ENCODE measurements around the gene HMGXB4. TPM values are rescaled to one million over a fixed set of nuclear protein-coding genes. Genes with fewer than 3 reads are reported as not detected.

The HMGXB4 gene
- total and polyA plus RNA-seq, 2 of the 8 experiments (the other 6 are each of a cell fraction or from before 2014, with no cell fraction given) = 20.9 to 41.3 TPM

DNA sequence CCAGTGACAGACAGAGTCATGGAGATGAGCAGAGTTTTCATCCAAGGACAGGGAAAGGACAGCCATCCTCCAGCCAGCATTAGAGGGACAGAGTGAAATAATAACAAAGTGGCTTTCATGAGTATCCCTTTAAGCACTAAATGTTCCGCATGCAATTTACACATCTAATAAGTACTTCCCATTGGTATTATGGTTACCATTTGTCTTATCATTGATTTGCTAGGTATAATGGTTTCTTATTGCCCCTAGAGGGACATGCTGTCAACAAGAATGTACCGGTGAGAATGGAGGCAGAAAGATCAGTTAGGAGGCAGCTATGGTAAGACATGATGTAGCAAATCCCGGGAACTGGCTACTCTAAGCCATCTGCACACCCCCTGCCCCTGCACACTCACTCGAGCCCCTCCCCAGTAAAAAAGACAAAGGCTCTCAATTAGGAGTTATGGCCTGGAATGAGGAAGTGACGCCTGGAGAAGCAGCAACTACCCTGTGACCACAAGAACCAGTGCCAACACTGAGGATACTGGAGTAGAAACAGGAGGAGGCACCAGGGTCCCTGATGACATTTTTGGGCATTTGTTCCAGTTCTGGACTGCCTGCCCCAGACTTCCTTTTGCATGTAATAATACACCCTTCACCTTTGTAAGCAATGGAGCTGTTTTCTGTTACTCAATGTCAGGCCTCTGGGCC, 30.2 kb upstream of the HMGXB4 start (continued):
- TF ChIP-seq HDAC6 (IDR thresholded peaks at IDR 0.05; ENCODE audit: low read depth, low read length) = no peak
- TF ChIP-seq JUN (IDR thresholded peaks at IDR 0.05; ENCODE audit: low read depth, low read length) = no peak
- TF ChIP-seq MAFK (IDR thresholded peaks at IDR 0.05; ENCODE audit: low read depth, low read length) = no peak
- no peak for TF ChIP-seq EZH2 (IDR thresholded peaks at IDR 0.05; ENCODE audit: low read depth, low read length, severe bottlenecking)
- TF ChIP-seq POU5F1 (IDR thresholded peaks at IDR 0.05; ENCODE audit: low read depth, low read length) = no peak
- no peak for TF ChIP-seq TEAD4 (IDR thresholded peaks at IDR 0.05; ENCODE audit: low read depth, low read length)
- TF ChIP-seq TCF12 (IDR thresholded peaks at IDR 0.05; ENCODE audit: low read depth, low read length) = no peak
- TF ChIP-seq SP2 (IDR thresholded peaks at IDR 0.05; ENCODE audit: low read length) = no peak
- TF ChIP-seq RNF2 (IDR thresholded peaks at IDR 0.05; ENCODE audit: borderline replicate concordance, low read depth, low read length, missing control alignments, poor library complexity, severe bottlenecking) = no peak
- TF ChIP-seq RAD21 (IDR thresholded peaks at IDR 0.05 in 1 of 2, conservative IDR thresholded peaks at IDR 0.05 in 1 of 2; ENCODE audit: low read depth in 2 of 2, low read length in 2 of 2) = no peak
- no peak for TF ChIP-seq MAX (IDR thresholded peaks at IDR 0.05)

All from H1 (cell line).